Stimulated activated CD4-positive, alpha-beta T cell treated with anti-CD3 and anti-CD28 coated beads, Interleukin-2, amount 100 ng/mL, for 24 hours (primary cell): ENCODE data around the gene MAP3K6.
A peak's percentile ranks its signal among the peaks of the same experiment; 100 is the strongest.
"Not testable (repeated sequence)": the region's sequence is repeated elsewhere in the genome, so short reads cannot be mapped to it uniquely, and the experiment has no call there.

Experiments used
- DNase-seq, 2 donors: peaks; one replicate each; pipeline ENCODE4 v3.0.0-alpha.2; 2020

Gene MAP3K6

DNA sequence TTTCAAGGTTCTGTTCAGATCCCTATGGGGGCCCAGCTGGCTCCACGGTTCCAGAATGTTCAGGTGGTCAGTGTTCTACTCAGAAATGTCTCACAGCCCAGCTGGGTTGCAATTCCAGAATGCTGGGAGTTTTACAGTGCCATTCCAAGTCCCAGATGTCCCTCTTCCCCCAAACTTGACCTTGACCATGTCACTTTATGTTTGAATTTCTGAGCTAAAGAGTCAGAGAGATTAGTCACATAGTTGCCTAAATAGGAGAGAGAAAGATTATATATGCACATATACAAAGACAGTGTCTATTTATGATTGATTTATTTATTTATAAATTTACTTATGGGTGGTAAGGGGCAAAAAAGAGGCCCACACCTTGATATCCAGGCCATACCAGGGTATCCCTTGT, 28.2 kb upstream of the MAP3K6 start:
- DNase-seq: no peak

GRCh38 chr1:27394282-27394658, 27.5 kb upstream of the MAP3K6 start:
- DNase-seq: no peak

DNA sequence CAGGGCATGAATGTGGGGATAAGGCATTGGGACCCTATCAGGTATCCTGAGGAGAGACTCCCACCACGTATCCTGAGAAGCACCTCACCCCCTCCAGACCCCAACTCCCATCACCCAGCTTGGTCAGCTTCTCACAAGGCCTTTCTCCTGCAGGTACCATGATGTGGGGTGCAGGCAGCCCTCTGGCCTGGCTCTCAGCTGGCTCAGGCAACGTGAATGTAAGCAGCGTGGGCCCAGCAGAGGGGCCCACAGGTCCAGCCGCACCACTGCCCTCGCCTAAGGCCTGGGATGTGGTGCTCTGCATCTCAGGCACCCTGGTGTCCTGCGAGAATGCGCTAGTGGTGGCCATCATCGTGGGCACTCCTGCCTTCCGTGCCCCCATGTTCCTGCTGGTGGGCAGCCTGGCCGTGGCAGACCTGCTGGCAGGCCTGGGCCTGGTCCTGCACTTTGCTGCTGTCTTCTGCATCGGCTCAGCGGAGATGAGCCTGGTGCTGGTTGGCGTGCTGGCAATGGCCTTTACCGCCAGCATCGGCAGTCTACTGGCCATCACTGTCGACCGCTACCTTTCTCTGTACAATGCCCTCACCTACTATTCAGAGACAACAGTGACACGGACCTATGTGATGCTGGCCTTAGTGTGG, 27.0 kb upstream of the MAP3K6 start:
- no peak for DNase-seq

- DNase-seq: no peak
These were observed 26.2 kb upstream of the MAP3K6 start for GRCh38 chr1:27392778-27393635.

GRCh38 chr1:27392096-27392777, 25.5 kb upstream of the MAP3K6 start, which contains the start of gene GPR3:
Gene GPR3 (plus strand): TSS chr1:27392622. CDS start chr1:27393799, 1,177 bp downstream.
- DNase-seq: peak; percentile 93 to 97

DNA sequence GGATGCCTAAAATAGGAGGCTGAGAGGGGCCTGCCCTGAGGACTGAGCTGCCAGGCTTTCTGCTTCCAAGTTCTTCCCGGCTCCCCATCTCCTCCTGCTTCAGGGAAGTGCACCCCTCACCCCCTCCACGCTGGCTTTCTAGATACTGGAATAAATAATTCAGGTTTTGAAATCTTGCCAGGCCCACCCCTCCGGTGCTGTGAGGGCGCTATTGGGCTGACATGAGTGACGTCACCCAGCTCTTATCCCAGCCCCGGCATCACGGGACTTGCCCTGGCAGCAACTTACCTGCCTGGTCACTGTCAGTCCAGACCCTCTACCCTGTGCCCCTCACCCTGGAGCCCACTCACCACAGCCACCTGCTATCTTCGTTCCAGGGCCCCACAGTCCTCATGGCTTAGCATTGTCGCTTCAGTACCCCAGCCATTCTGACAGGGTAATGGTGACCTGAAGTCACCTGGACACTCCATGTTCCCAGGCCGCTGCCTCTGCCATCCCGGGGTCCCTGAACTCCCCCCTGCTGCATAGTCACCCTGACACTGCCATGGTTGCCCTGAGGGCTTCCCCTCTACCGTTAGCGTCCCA, 24.8 kb upstream of the MAP3K6 start:
- peak; percentile 31 to 44 for DNase-seq

GRCh38 chr1:27388337-27389005, 21.7 kb upstream of the MAP3K6 start:
- peak; percentile 81 to 82 for DNase-seq

GRCh38 chr1:27384797-27385196, 18.0 kb upstream of the MAP3K6 start:
- not testable (repeated sequence) for DNase-seq

GRCh38 chr1:27383661-27384060, 16.9 kb upstream of the MAP3K6 start:
- DNase-seq: no peak

- peak; percentile 60 to 61 for DNase-seq
These were observed 16.4 kb upstream of the MAP3K6 start, which contains the start of gene CD164L2 for GRCh38 chr1:27383039-27383605. Gene CD164L2 (minus strand): TSS chr1:27383333. CDS start chr1:27383239, 94 bp downstream.

DNA sequence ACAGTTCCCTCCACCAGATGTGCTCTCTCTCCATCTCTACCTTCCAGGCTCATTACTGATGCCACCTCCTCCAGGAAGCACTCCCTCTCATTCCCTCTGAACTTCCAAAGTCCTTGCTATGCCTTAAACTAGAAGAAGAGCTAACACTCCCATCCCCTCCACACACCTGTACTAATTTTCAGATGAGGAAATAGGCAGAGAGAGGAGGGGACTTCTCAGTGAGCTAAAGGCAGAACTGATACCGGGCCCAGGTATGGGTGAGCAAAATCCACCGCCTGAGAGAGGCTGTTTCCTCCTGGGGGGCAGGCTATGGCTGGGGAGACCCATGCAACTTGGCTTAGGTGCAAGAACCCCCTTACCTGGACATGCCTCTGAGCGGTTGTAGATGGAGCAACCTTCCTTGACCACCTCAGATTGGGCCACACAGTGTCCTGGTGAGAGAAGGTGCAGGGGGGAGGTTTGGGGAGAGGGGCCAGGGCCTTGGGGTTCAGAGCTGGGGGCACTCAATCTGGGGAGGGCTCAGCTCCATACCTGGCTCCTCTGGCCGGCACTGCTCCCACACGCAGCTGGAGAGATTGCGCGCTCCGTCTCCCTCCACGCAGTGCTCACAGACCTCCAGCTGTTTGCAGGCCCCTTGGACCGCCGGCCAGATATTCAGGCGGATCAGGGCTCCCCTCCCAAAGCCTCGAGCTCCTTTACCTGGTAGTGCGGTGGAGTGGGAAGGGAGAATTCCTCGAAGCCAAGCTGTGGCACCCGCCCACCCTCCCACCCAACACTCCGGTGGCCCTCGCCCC, 15.4 kb upstream of the MAP3K6 start:
- DNase-seq: no peak

- no peak for DNase-seq
These were observed 14.3 kb upstream of the MAP3K6 start for GRCh38 chr1:27380766-27381733.

DNA sequence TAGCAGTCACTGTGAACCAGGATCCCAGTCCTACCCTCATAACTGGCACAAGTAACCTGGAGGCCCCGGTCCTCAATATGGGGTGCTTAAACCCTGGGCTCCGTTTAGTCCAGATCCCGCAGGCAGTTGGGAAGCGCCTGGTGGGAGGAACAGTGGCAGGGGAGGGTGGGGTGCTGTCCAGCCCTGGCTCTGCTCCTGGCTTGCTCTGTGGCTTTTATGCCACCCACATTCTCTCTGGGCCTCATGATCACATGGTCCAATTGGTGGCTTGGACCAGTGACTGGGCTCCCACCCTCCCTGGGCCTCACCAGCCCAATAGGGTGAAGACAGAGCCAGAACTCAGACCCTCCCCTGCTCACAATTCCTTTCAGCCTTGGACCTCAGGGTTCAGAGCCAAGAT, 13.5 kb upstream of the MAP3K6 start:
- no peak for DNase-seq

DNA sequence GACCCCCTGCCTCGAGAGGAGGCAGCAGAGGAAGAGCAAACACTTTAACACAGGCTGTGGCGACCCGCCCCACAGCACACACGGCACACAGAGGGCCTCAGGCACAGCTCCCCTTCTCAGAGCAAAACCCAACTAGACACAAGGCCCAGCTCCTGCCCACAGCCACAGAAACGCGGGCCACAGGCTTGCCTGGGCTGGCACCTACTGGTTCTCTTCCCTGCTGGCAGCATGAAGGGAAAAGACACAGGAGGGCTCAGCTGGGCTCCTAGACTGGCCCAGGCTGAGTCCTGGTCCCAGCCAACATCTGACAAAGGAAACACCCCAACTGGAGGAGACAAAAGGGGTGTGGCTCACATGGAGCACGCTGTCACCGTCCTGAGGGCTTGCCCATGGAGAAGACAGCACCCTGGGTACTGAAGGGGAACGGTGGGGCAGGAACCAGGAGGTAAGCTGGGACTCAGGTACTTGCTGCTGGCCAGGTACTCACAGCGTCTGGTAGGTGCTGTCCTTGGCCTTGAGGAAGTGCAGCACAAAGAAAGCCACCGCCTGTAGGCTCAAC, 12.9 kb upstream of the MAP3K6 start:
- no peak for DNase-seq

- DNase-seq: no peak
These were observed 11.2 kb upstream of the MAP3K6 start for GRCh38 chr1:27377760-27378495.

- no peak for DNase-seq
These were observed 7.8 kb upstream of the MAP3K6 start, which contains the start of gene FCN3 for GRCh38 chr1:27374362-27375086. Gene FCN3 (minus strand): TSS chr1:27374824. CDS start chr1:27374818, 6 bp downstream.

GRCh38 chr1:27372808-27373690, 6.3 kb upstream of the MAP3K6 start:
- no peak for DNase-seq
